Upper lobe of left lung (tissue), 6 donors: ENCODE measurements around the gene ACTR3C. TPM values are rescaled to one million over a fixed set of nuclear protein-coding genes. Genes with fewer than 3 reads are reported as not detected.

Experiments
- ATAC-seq, 2 donors: fragments of 200-7000 bp; cut with Tn5 transposase; one replicate each; pipeline ENCODE4 v1.9.1; 2022; ENCODE audit warnings: mild to moderate bottlenecking in 2 of 2, moderate library complexity in 2 of 2; ENCODE audit not compliant: low FRiP score in 2 of 2
- DNase-seq, 2 donors: peaks; one replicate each; pipeline ENCODE4 v3.0.0-alpha.2; 2019 to 2020
- H3K27ac ChIP-seq, 4 donors: fragments of 200-600 bp; sonication (generic); one replicate each; pipeline ENCODE4 v1.5.1; 2016 to 2019
- H3K27me3 ChIP-seq, 4 donors: fragments of 200-600 bp; sonication (generic); one replicate each; pipeline ENCODE4 v1.5.1; 2017 to 2019
- H3K36me3 ChIP-seq, 4 donors: fragments of 200-600 bp; sonication (generic); one replicate each; pipeline ENCODE4 v1.5.1; 2016 to 2019
- H3K4me1 ChIP-seq, 4 donors: fragments of 200-600 bp; sonication (generic); one replicate each; pipeline ENCODE4 v1.5.1; 2018 to 2019
- H3K4me3 ChIP-seq, 4 donors: fragments of 200-600 bp; sonication (generic); one replicate each; pipeline ENCODE4 v1.5.1; 2017 to 2019; ENCODE audit warnings: mild to moderate bottlenecking in 2 of 4, moderate library complexity in 1 of 4
- H3K9me3 ChIP-seq, 4 donors: fragments of 200-600 bp; sonication (generic); one replicate each; pipeline ENCODE4 v1.5.1; 2018 to 2019
- EP300 ChIP-seq, 4 donors: sonication (generic); formaldehyde crosslinking; IDR thresholded peaks; one replicate each; pipeline ENCODE4 v1.5.1; 2017; ENCODE audit warnings: antibody characterized with exemption in 4 of 4, control low read depth in 2 of 4
- POLR2A ChIP-seq, 4 donors: fragments of 450-650 bp; IDR thresholded peaks; one replicate each; pipeline ENCODE4 v1.5.1; 2016 to 2017; ENCODE audit warnings: antibody characterized with exemption in 4 of 4, mild to moderate bottlenecking in 2 of 4
- POLR2AphosphoS5 ChIP-seq, 2 donors: sonication (generic); formaldehyde crosslinking; IDR thresholded peaks; one replicate each; pipeline ENCODE4 v1.5.1; 2017; ENCODE audit warnings: antibody characterized with exemption in 2 of 2
- WGBS, 2 donors: methylation state at CpG; one replicate each; pipeline ENCODE4 v1.1.5; 2017 to 2018; 5-methylcytosine and 5-hydroxymethylcytosine counted together
- total RNA-seq, 6 donors: library from RNA; depleted of rRNA in 4 of 6; stranded (reverse); fragments of >200 nt in 4 of 6; gene quantifications; one replicate each; pipeline versions ENCODE4 v1.1.0 to v1.2.1, GENCODE V29; 2016 to 2021
- TF ChIP-seq, protein P1 (sequence below), 6 experiments: fragments of 450-650 bp in 4 of 6; fragments of 200-600 bp in 2 of 6; sonication (generic) in 2 of 6; IDR thresholded peaks; one replicate each; pipeline ENCODE4 v1.5.1; 2016 to 2019; ENCODE audit warnings: antibody characterized with exemption in 6 of 6
- donor health status: DM: no; HTN: no; CAD: no; lungs with moderate emphysema.
- donor health status: DM: no; HTN: yes; CAD: no; lungs with severe emphysema.

Gene ACTR3C
- total RNA-seq, 6 donors from 2014 or later: 12.1 to 123 (median 24.1) TPM

DNA sequence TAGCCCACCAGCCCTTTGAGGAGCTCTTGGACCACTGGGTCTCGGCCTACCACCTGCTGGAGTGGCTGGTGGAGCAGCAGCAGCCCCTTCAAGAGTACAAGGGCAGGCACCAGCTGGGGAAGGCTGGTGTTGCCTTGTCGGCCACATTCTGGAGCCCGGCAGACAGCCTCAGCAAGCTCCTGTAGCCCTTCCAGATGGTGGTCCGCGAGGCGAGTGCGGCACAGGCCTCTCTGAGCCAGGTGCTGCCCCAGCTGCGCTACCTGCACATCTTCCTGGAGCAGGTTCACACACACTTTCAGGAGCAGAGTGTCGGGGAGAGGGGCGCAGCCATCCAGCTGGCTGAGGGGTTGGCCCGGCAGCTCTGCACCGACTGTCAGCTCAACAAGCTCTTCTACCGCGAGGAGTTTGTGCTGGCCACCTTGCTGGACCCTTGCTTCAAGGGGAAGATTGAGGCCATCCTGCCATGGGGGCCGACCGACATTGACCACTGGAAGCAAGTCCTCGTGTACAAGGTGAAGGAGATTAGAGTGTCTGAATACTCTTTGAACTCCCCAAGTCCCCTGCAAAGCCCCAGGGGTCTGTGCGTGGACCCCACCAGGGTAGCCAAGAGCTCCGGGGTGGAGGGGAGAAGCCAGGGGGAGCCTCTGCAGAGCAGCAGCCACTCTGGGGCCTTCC, 7.0 kb upstream of the ACTR3C start:
- H3K27me3 ChIP-seq: no peaks in the 10 kb centered on the region
- H3K27ac ChIP-seq: peak overlapping the region in 3 of 4 donors; percentile 17 to 56 (median 42)
- 94% methylated on average over 19 of the region's 19 CpGs; no CpG with 5 or more reads in 1 of the 2 donors for WGBS, 2 donors
- H3K4me1 ChIP-seq: peaks cover 0 to 5% (median under 1%) of the 10 kb centered on the region in 4 donors
- ATAC-seq (no peak), DNase-seq (peak in 1 of 2 donors; percentile 77)
- TF ChIP-seq, protein P1, sequence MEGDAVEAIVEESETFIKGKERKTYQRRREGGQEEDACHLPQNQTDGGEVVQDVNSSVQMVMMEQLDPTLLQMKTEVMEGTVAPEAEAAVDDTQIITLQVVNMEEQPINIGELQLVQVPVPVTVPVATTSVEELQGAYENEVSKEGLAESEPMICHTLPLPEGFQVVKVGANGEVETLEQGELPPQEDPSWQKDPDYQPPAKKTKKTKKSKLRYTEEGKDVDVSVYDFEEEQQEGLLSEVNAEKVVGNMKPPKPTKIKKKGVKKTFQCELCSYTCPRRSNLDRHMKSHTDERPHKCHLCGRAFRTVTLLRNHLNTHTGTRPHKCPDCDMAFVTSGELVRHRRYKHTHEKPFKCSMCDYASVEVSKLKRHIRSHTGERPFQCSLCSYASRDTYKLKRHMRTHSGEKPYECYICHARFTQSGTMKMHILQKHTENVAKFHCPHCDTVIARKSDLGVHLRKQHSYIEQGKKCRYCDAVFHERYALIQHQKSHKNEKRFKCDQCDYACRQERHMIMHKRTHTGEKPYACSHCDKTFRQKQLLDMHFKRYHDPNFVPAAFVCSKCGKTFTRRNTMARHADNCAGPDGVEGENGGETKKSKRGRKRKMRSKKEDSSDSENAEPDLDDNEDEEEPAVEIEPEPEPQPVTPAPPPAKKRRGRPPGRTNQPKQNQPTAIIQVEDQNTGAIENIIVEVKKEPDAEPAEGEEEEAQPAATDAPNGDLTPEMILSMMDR (IDR thresholded peaks at IDR 0.05): no peak
- TF ChIP-seq EP300 (IDR thresholded peaks at IDR 0.05) (no peak), POLR2A (IDR thresholded peaks at IDR 0.05) (no peak), POLR2AphosphoS5 (IDR thresholded peaks at IDR 0.05) (no peak)
- no peak overlapping the region for H3K4me3 ChIP-seq
- no peaks in the 10 kb centered on the region for H3K9me3 ChIP-seq
- peaks cover 0 to 24% (median 9%) of the 10 kb centered on the region in 4 donors for H3K36me3 ChIP-seq

DNA sequence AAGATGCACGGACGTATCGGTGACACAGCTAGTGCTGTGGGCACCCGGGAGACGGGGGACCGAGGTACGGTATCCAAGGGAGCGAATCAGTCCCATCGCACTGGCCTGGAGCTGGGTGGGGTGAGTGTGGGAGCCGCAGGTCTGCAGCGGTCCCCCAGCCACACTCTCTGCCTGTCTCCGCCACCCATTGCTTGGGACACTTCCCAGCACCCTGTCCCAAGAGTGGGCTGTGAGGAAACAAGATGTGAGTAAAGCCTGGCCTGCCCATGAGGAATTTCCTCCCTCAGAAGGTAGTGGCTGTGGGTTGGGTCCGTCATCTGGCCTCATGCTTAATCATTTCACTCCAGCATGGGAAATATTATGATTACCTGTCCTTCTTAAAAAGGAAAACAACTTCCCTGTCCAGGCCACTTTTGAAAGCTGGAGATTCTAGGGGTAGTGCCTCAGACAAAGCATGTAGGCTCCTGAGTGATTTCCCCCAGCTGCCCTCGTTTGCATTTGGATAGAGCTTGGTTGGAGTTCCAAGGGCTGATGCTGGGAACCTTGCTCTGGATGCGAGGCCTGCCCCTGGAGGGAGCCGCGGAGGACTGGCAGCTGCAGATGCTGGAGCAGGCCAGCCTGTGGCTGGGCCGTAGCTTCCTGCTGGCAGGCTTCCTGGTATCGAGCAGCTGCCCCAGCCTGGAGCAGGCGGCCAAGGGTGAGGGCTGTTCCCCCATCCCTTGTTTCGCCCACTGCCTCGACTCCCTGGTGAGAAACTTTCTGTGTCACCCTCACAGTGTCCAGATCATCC, 6.2 kb upstream of the ACTR3C start:
- Histone ChIP-seq H3K27ac (peak overlapping the region in 3 of 4 donors; percentile 17 to 56 (median 42)), H3K4me1 (peaks cover 6 to 7% (median 6%) of the 10 kb centered on the region in 4 donors), H3K36me3 (peaks cover 0 to 24% (median 9%) of the 10 kb centered on the region in 4 donors), H3K4me3 (no peak overlapping the region), H3K9me3 (no peaks in the 10 kb centered on the region), H3K27me3 (no peaks in the 10 kb centered on the region)
- DNase-seq: peak in 1 of 2 donors; percentile 53
- ATAC-seq: no peak
- no peak for TF ChIP-seq EP300 (IDR thresholded peaks at IDR 0.05)
- TF ChIP-seq POLR2AphosphoS5 (IDR thresholded peaks at IDR 0.05): no peak
- TF ChIP-seq, protein P1 (IDR thresholded peaks at IDR 0.05): no peak
- no peak for TF ChIP-seq POLR2A (IDR thresholded peaks at IDR 0.05)
- WGBS, 2 donors: 79 to 90% methylated on average over 18 to 22 of the region's 22 CpGs

DNA sequence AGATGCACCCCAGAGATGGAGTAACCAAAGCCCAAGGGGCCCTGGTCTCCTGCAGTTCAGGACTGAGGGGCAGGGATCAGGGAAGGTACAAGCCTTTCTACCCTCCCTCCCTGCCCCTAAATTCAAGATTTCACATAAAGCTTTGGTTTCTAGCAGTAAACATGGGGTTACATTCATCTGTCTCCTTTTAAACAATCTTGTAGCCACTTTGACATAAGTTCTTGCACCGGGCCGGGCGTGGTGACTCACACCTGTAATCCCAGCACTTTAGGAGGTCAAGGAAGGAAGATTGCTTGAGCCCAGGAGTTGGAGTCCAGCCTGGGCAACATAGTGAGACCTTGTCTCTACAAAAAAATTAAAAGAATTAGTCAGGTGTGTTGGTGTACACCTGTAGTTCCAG, 4.0 kb upstream of the ACTR3C start:
- H3K27me3 ChIP-seq: no peaks in the 10 kb centered on the region
- H3K4me3 ChIP-seq: no peak overlapping the region
- WGBS, 2 donors: 79 to 96% methylated on average over 3 of the region's 3 CpGs
- TF ChIP-seq, protein P1 (IDR thresholded peaks at IDR 0.05): no peak
- TF ChIP-seq POLR2AphosphoS5 (IDR thresholded peaks at IDR 0.05): no peak
- no peak for TF ChIP-seq POLR2A (IDR thresholded peaks at IDR 0.05)
- TF ChIP-seq EP300 (IDR thresholded peaks at IDR 0.05): no peak
- ATAC-seq (no peak), DNase-seq (no peak)
- H3K36me3 ChIP-seq: peaks cover 0 to 24% (median 9%) of the 10 kb centered on the region in 4 donors
- peaks cover 19 to 29% (median 23%) of the 10 kb centered on the region in 4 donors for H3K4me1 ChIP-seq
- no peak overlapping the region for H3K27ac ChIP-seq
- H3K9me3 ChIP-seq: no peaks in the 10 kb centered on the region

DNA sequence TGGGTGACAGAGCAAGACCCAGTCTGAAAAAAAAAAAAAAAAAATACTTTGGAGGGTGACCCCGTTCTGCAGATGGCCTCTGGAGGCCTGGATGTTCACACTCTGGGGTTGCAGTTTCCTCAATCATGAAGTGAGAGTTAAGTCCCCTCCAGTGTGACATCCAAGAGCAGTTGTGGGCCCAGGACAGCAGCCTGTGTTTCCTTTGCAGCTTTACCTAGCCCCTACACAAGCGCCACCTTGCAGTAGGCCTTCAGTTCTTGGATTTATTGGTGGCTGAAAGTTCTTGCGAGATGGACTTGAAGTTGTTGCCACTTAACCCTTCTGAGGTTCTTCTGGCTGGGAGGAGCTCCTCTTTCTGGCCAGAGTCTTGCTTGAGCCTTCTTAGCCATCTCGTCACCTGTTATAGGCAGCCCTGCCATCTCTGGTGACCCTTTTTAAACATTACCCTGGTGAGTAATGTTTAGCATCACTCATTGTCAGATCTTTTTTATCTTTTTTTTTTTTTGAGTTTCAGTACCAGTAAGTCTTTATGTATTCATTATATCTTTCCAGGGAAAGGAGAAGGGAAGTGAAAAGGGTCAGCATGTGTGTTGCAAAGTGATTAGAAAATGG, 3.4 kb upstream of the ACTR3C start:
- Histone ChIP-seq H3K4me1 (peaks cover 20 to 35% (median 28%) of the 10 kb centered on the region in 4 donors), H3K36me3 (peaks cover 0 to 24% (median 9%) of the 10 kb centered on the region in 4 donors), H3K4me3 (no peak overlapping the region), H3K27me3 (no peaks in the 10 kb centered on the region), H3K27ac (no peak overlapping the region), H3K9me3 (no peaks in the 10 kb centered on the region)
- TF ChIP-seq, protein P1 (IDR thresholded peaks at IDR 0.05): no peak
- TF ChIP-seq POLR2AphosphoS5 (IDR thresholded peaks at IDR 0.05): no peak
- no peak for TF ChIP-seq EP300 (IDR thresholded peaks at IDR 0.05)
- no peak for TF ChIP-seq POLR2A (IDR thresholded peaks at IDR 0.05)
- no peak for DNase-seq
- WGBS, 2 donors: 86 to 93% methylated on average over 4 of the region's 4 CpGs
- no peak for ATAC-seq
